ENCODE results near the gene AADACL4. TPM values are rescaled to one million over a fixed set of nuclear protein-coding genes. Genes with fewer than 3 reads are reported as not detected.

The AADACL4 gene
- total and polyA plus RNA-seq, 2 experiments from 2014 or later, result not detected

GRCh38 chr1:12669529-12670068, 25.7 kb downstream of the AADACL4 start:
- peaks cover 16% of the 10 kb centered on the region for H3K9me3 Mint-ChIP-seq
- Histone ChIP-seq H3K4me3 (no peak overlapping the region), H3K27ac (ENCODE audit: low read depth) (no peak overlapping the region), H2AFZ (no peak overlapping the region), H3F3A (replicated peaks; ENCODE audit: low read depth) (no peaks in the 10 kb centered on the region), H3K9me2 (ENCODE audit: insufficient read depth) (0 out of 2 replicates have a peak, but pooled peaks cover 4% of the 10 kb centered on the region), H3K36me3 (ENCODE audit: insufficient read depth) (no peaks in the 10 kb centered on the region; the same call in 1 of the 2 replicates), H3K4me1 (ENCODE audit: insufficient read depth) (no peaks in the 10 kb centered on the region), H3K27me3 (ENCODE audit: insufficient read depth) (no peaks in the 10 kb centered on the region), H3K79me2 (replicated peaks; ENCODE audit: insufficient read depth) (no peaks in the 10 kb centered on the region), H3K4me2 (no peak overlapping the region), H4K20me1 (replicated peaks; ENCODE audit: insufficient read depth) (no peaks in the 10 kb centered on the region)
- H3K27ac Mint-ChIP-seq, result no peak overlapping the region
- no peak for TF ChIP-seq STAT1 (IDR thresholded peaks at IDR 0.05; ENCODE audit: unreplicated experiment)
- no peak for TF ChIP-seq EZH2 (IDR thresholded peaks at IDR 0.05; ENCODE audit: low read depth, unreplicated experiment)
- TF ChIP-seq JUNB (IDR thresholded peaks at IDR 0.05; ENCODE audit: unreplicated experiment), result no peak
- no peak for TF ChIP-seq EZH2phosphoT487 (IDR thresholded peaks at IDR 0.05; ENCODE audit: unreplicated experiment)
- no peak for TF ChIP-seq CTCF (conservative IDR thresholded peaks at IDR 0.05; ENCODE audit: low read depth in 2 of 2)
- TF ChIP-seq ZNF114 (CRISPR knock-in tag; IDR thresholded peaks at IDR 0.05), result no peak
- TF ChIP-seq ZNF462 (CRISPR knock-in tag; IDR thresholded peaks at IDR 0.05), result no peak
- TF ChIP-seq, protein P1, sequence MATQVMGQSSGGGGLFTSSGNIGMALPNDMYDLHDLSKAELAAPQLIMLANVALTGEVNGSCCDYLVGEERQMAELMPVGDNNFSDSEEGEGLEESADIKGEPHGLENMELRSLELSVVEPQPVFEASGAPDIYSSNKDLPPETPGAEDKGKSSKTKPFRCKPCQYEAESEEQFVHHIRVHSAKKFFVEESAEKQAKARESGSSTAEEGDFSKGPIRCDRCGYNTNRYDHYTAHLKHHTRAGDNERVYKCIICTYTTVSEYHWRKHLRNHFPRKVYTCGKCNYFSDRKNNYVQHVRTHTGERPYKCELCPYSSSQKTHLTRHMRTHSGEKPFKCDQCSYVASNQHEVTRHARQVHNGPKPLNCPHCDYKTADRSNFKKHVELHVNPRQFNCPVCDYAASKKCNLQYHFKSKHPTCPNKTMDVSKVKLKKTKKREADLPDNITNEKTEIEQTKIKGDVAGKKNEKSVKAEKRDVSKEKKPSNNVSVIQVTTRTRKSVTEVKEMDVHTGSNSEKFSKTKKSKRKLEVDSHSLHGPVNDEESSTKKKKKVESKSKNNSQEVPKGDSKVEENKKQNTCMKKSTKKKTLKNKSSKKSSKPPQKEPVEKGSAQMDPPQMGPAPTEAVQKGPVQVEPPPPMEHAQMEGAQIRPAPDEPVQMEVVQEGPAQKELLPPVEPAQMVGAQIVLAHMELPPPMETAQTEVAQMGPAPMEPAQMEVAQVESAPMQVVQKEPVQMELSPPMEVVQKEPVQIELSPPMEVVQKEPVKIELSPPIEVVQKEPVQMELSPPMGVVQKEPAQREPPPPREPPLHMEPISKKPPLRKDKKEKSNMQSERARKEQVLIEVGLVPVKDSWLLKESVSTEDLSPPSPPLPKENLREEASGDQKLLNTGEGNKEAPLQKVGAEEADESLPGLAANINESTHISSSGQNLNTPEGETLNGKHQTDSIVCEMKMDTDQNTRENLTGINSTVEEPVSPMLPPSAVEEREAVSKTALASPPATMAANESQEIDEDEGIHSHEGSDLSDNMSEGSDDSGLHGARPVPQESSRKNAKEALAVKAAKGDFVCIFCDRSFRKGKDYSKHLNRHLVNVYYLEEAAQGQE (IDR thresholded peaks at IDR 0.05; ENCODE audit: unreplicated experiment), result no peak
- TF ChIP-seq POLR2AphosphoS5 (IDR thresholded peaks at IDR 0.05; ENCODE audit: low read depth), result no peak
- TF ChIP-seq NANOG (IDR thresholded peaks at IDR 0.05; ENCODE audit: borderline replicate concordance), result no peak
- no peak for TF ChIP-seq CREB1 (CRISPR knock-in tag; IDR thresholded peaks at IDR 0.05; ENCODE audit: low read depth)
- TF ChIP-seq, protein P2, sequence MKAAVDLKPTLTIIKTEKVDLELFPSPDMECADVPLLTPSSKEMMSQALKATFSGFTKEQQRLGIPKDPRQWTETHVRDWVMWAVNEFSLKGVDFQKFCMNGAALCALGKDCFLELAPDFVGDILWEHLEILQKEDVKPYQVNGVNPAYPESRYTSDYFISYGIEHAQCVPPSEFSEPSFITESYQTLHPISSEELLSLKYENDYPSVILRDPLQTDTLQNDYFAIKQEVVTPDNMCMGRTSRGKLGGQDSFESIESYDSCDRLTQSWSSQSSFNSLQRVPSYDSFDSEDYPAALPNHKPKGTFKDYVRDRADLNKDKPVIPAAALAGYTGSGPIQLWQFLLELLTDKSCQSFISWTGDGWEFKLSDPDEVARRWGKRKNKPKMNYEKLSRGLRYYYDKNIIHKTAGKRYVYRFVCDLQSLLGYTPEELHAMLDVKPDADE (IDR thresholded peaks at IDR 0.05), result no peak
- TF ChIP-seq ZNF331 (CRISPR knock-in tag; IDR thresholded peaks at IDR 0.05; ENCODE audit: low read depth), result no peak
- ATAC-seq (no peak), DNase-seq (ENCODE audit: low spot score) (no peak)
- no peaks in the 10 kb centered on the region for H3K4me1 Mint-ChIP-seq
- H3K36me3 Mint-ChIP-seq (ENCODE audit: low read depth), result peaks cover 6% of the 10 kb centered on the region; the same call in 2 of the 3 replicates
- H3K4me3 Mint-ChIP-seq, result no peak overlapping the region
- no peaks in the 10 kb centered on the region for H3K27me3 Mint-ChIP-seq (ENCODE audit: insufficient read depth, low read depth, poor library complexity)

Data from GM23338 (cell line).